GM23338 (cell line): ENCODE results near the gene ACTR1A. TPM values are rescaled to one million over a fixed set of nuclear protein-coding genes. Genes with fewer than 3 reads are reported as not detected.

Experiments
- ATAC-seq: fragments of 200-7000 bp; cut with Tn5 transposase; 3 replicates; pipeline ENCODE4 v1.9.1; 2020
- DNase-seq: peaks from one replicate; pipeline ENCODE4 v3.0.0-alpha.2; 2015; ENCODE audit warnings: low spot score
- H2AFZ ChIP-seq: fragments of 200-600 bp; sonication (generic); 2 replicates; pipeline ENCODE4 v1.8.0; 2016; ENCODE audit warnings: antibody characterized with exemption, mild to moderate bottlenecking, moderate library complexity
- H3F3A ChIP-seq: fragments of 200-600 bp; sonication (generic); replicated peaks from 2 replicates; pipeline ENCODE4 v1.8.0; 2017; ENCODE audit warnings: antibody characterized with exemption, mixed run types, low read depth
- H3K27ac ChIP-seq: fragments of 200-600 bp; sonication (generic); 2 replicates; pipeline ENCODE4 v1.6.1; 2016; ENCODE audit warnings: low read depth
- H3K27me3 ChIP-seq: fragments of 200-600 bp; sonication (generic); 2 replicates; pipeline ENCODE4 v1.8.0; 2016; ENCODE audit warnings: mild to moderate bottlenecking, mixed run types, moderate library complexity; ENCODE audit not compliant: insufficient read depth
- H3K36me3 ChIP-seq: fragments of 200-600 bp; sonication (generic); 2 replicates; pipeline ENCODE4 v1.8.0; 2016; ENCODE audit warnings: mild to moderate bottlenecking; ENCODE audit not compliant: insufficient read depth
- H3K4me1 ChIP-seq: fragments of 200-600 bp; sonication (generic); 2 replicates; pipeline ENCODE4 v1.8.0; 2016; ENCODE audit warnings: mild to moderate bottlenecking, moderate library complexity; ENCODE audit not compliant: insufficient read depth
- H3K4me2 ChIP-seq: fragments of 200-600 bp; sonication (generic); 2 replicates; pipeline ENCODE4 v1.7.1; 2017; ENCODE audit warnings: mixed run types
- H3K4me3 ChIP-seq: fragments of 200-600 bp; sonication (generic); 2 replicates; pipeline ENCODE4 v1.6.1; 2016; ENCODE audit warnings: mixed run types
- H3K79me2 ChIP-seq: fragments of 200-600 bp; sonication (generic); replicated peaks from 2 replicates; pipeline ENCODE4 v1.8.0; 2017; ENCODE audit warnings: mild to moderate bottlenecking; ENCODE audit not compliant: insufficient read depth
- H3K9me2 ChIP-seq: fragments of 200-600 bp; sonication (generic); 2 replicates; pipeline ENCODE4 v1.8.0; 2017; ENCODE audit not compliant: insufficient read depth
- H4K20me1 ChIP-seq: fragments of 200-600 bp; sonication (generic); replicated peaks from 2 replicates; pipeline ENCODE4 v1.8.0; 2017; ENCODE audit warnings: mild to moderate bottlenecking; ENCODE audit not compliant: insufficient read depth
- H3K27ac Mint-ChIP-seq: 2 replicates; pipeline ENCODE4 v1.8.0; 2020; ENCODE audit warnings: inconsistent platforms, mild to moderate bottlenecking, moderate library complexity, mixed read lengths
- H3K27me3 Mint-ChIP-seq: 3 replicates; pipeline ENCODE4 v1.8.0; 2022; ENCODE audit warnings: low read depth, mild to moderate bottlenecking, moderate library complexity, mixed read lengths, inconsistent platforms; ENCODE audit not compliant: insufficient read depth, poor library complexity
- H3K36me3 Mint-ChIP-seq: 3 replicates; pipeline ENCODE4 v1.8.0; 2021; ENCODE audit warnings: low read depth, mild to moderate bottlenecking, inconsistent platforms, moderate library complexity, mixed read lengths
- H3K4me1 Mint-ChIP-seq: 3 replicates; pipeline ENCODE4 v1.8.0; 2020; ENCODE audit warnings: mild to moderate bottlenecking, inconsistent platforms, mixed read lengths
- H3K4me3 Mint-ChIP-seq: 3 replicates; pipeline ENCODE4 v1.8.0; 2021; ENCODE audit warnings: moderate library complexity, mild to moderate bottlenecking, inconsistent platforms, mixed read lengths
- H3K9me3 Mint-ChIP-seq: 3 replicates; pipeline ENCODE4 v1.8.0; 2020; ENCODE audit warnings: moderate library complexity, mild to moderate bottlenecking, inconsistent platforms, mixed read lengths
- CREB1 ChIP-seq: fragments of 250-450 bp; sonication (Bioruptor Pico); IDR thresholded peaks from 2 replicates; pipeline ENCODE4 v1.5.0; 2020; ENCODE audit warnings: low read depth, mild to moderate bottlenecking, moderate library complexity
- CTCF ChIP-seq, 2 experiments: fragments of 200-600 bp in 1 of 2; sonication (generic) in 1 of 2; conservative IDR thresholded peaks; 2 replicates each; pipeline versions ENCODE4 v1.5.1 to v1.6.1; 2016 to 2017; ENCODE audit warnings: antibody characterized with exemption in 2 of 2, low read depth in 2 of 2, mild to moderate bottlenecking in 2 of 2, moderate library complexity in 1 of 2
- ETS1 ChIP-seq: IDR thresholded peaks from 2 replicates; pipeline ENCODE4 v1.6.1; 2016; ENCODE audit warnings: antibody characterized with exemption
- EZH2 ChIP-seq: fragments of 200-600 bp; sonication (generic); IDR thresholded peaks from one replicate; pipeline ENCODE4 v1.8.0; 2017; ENCODE audit warnings: antibody characterized with exemption, mild to moderate bottlenecking, low read depth; ENCODE audit not compliant: unreplicated experiment
- EZH2phosphoT487 ChIP-seq: fragments of 200-600 bp; sonication (generic); IDR thresholded peaks from one replicate; pipeline ENCODE4 v1.8.1; 2018; ENCODE audit warnings: antibody characterized with exemption; ENCODE audit not compliant: unreplicated experiment
- JUNB ChIP-seq: IDR thresholded peaks from one replicate; pipeline ENCODE4 v1.6.1; 2016; ENCODE audit warnings: antibody characterized with exemption; ENCODE audit not compliant: unreplicated experiment
- NANOG ChIP-seq: IDR thresholded peaks from 2 replicates; pipeline ENCODE4 v1.6.1; 2016; ENCODE audit warnings: antibody characterized with exemption, borderline replicate concordance
- POLR2AphosphoS5 ChIP-seq: IDR thresholded peaks from 2 replicates; pipeline ENCODE4 v1.6.1; 2016; ENCODE audit warnings: antibody characterized with exemption, low read depth
- REST ChIP-seq: IDR thresholded peaks from one replicate; pipeline ENCODE4 v1.6.1; 2018; ENCODE audit warnings: antibody characterized with exemption; ENCODE audit not compliant: unreplicated experiment
- STAT1 ChIP-seq: IDR thresholded peaks from one replicate; pipeline ENCODE4 v1.6.1; 2016; ENCODE audit warnings: antibody characterized with exemption; ENCODE audit not compliant: unreplicated experiment
- ZNF114 ChIP-seq: fragments of 250-450 bp; sonication (Bioruptor Pico); IDR thresholded peaks from 2 replicates; pipeline ENCODE4 v1.5.0; 2020; ENCODE audit warnings: mild to moderate bottlenecking, moderate library complexity
- ZNF331 ChIP-seq: fragments of 250-450 bp; sonication (Bioruptor Pico); IDR thresholded peaks from 2 replicates; pipeline ENCODE4 v1.5.0; 2020; ENCODE audit warnings: low read depth, mild to moderate bottlenecking, moderate library complexity
- ZNF462 ChIP-seq: fragments of 250-450 bp; sonication (Bioruptor Pico); IDR thresholded peaks from 2 replicates; pipeline ENCODE4 v1.5.0; 2020; ENCODE audit warnings: mild to moderate bottlenecking, moderate library complexity
- polyA plus RNA-seq: library from polyadenylated mRNA; unstranded; fragments of >200 nt; fragmentation: Nextera tagmentation; extraction: Ambion mirVana; gene quantifications from 2 replicates; pipeline ENCODE4 v1.2.1, GENCODE V29; 2016
- total RNA-seq: library from RNA; depleted of rRNA; stranded (reverse); fragments of >200 nt; shearing (Covaris generic); gene quantifications from 2 replicates; pipeline ENCODE4 v1.2.3, GENCODE V29; 2014

ACTR1A gene
- total and polyA plus RNA-seq, 2 experiments from 2014 or later: 39.4 to 101 TPM

GRCh38 chr10:102504179-102504975, 1.9 kb upstream of the ACTR1A start:
- H2AFZ ChIP-seq: peak overlapping the region; percentile 54
- Mint-ChIP-seq H3K4me1 (peaks cover 8% of the 10 kb centered on the region; the same call in 2 of the 3 replicates), H3K27me3 (peaks cover 7% of the 10 kb centered on the region), H3K36me3 (peaks cover 2% of the 10 kb centered on the region; the same call in 2 of the 3 replicates), H3K9me3 (no peaks in the 10 kb centered on the region), H3K27ac (peak overlapping the region; percentile 82), H3K4me3 (peak overlapping the region; percentile 96; the same call in 2 of the 3 replicates)
- H3K4me2 ChIP-seq: peak overlapping the region; percentile 88
- H3K4me1 ChIP-seq: peaks cover 6% of the 10 kb centered on the region; the same call in 1 of the 2 replicates
- no peaks in the 10 kb centered on the region for H3K9me2 ChIP-seq
- H4K20me1 ChIP-seq: peaks cover 44% of the 10 kb centered on the region
- no peak overlapping the region for H3K27ac ChIP-seq
- H3K27me3 ChIP-seq: peaks cover 16% of the 10 kb centered on the region
- peak; percentile 85 for DNase-seq
- peak overlapping the region; percentile 72 for H3K4me3 ChIP-seq
- H3K36me3 ChIP-seq: no peaks in the 10 kb centered on the region
- ATAC-seq: peak; percentile 10
- TF ChIP-seq ZNF114 (CRISPR knock-in tag) (no peak), EZH2phosphoT487 (no peak), REST (no peak), ZNF462 (CRISPR knock-in tag) (no peak), ZNF331 (CRISPR knock-in tag) (no peak), POLR2AphosphoS5 (no peak), ETS1 (no peak), STAT1 (no peak), EZH2 (no peak), CREB1 (CRISPR knock-in tag) (no peak), NANOG (no peak), CTCF (conservative IDR thresholded peaks at IDR 0.05; ENCODE audit: low read depth in 2 of 2) (no peak), JUNB (no peak)
- peaks cover 24% of the 10 kb centered on the region for H3K79me2 ChIP-seq
- H3F3A ChIP-seq: peaks cover 3% of the 10 kb centered on the region; the same call in 1 of the 2 replicates
